BJ (cell line): ENCODE results near the gene ZDHHC5. TPM values are rescaled to one million over a fixed set of nuclear protein-coding genes. Genes with fewer than 3 reads are reported as not detected.
A peak's percentile ranks its signal among the peaks of the same experiment; 100 is the strongest.
"Not testable (repeated sequence)": the region's sequence is repeated elsewhere in the genome, so short reads cannot be mapped to it uniquely, and the experiment has no call there.

Experiments used
- CTCF ChIA-PET: fragments of 350-600 bp; formaldehyde crosslinking; extraction: SDS; loops from one replicate; lab custom pipeline; 2021; ENCODE audit warnings: antibody characterized with exemption, inconsistent platforms; lab: Yijun Ruan, JAX
- POLR2A ChIA-PET: fragments of 300-600 bp; sonication (Branson Sonifier 250); formaldehyde crosslinking; extraction: SDS; loops from one replicate; lab custom pipeline; 2021; ENCODE audit warnings: antibody characterized with exemption; lab: Charles Lee
- DNase-seq: peaks from one replicate; pipeline ENCODE4 v3.0.0-alpha.2; 2011; ENCODE audit warnings: low read depth
- H3K27me3 ChIP-seq: 2 replicates; pipeline ENCODE4 v1.6.0; 2011; ENCODE audit warnings: low read length; ENCODE audit not compliant: control insufficient read depth, insufficient read depth
- H3K36me3 ChIP-seq: 2 replicates; pipeline ENCODE4 v1.5.1; 2011; ENCODE audit warnings: low read length; ENCODE audit not compliant: control insufficient read depth, insufficient read depth
- H3K4me3 ChIP-seq: 2 replicates; pipeline ENCODE4 v1.5.1; 2011; ENCODE audit warnings: low read depth, mild to moderate bottlenecking, control low read depth, low read length
- polyA plus RNA-seq: library from polyadenylated mRNA; depleted of rRNA; stranded (reverse); fragments of >200 nt; gene quantifications from 2 replicates; pipeline ENCODE4 v1.2.3, GENCODE V29; 2011
- TF ChIP-seq, protein P1 (sequence below): IDR thresholded peaks from 2 replicates; pipeline ENCODE4 v1.5.1; 2011; ENCODE audit warnings: low read depth, mild to moderate bottlenecking, control low read depth, inconsistent platforms, low read length, moderate library complexity; ENCODE audit not compliant: insufficient read depth

The ZDHHC5 gene
- polyA plus RNA-seq, 1 experiment: 76.7 TPM

- TF ChIP-seq, protein P1, sequence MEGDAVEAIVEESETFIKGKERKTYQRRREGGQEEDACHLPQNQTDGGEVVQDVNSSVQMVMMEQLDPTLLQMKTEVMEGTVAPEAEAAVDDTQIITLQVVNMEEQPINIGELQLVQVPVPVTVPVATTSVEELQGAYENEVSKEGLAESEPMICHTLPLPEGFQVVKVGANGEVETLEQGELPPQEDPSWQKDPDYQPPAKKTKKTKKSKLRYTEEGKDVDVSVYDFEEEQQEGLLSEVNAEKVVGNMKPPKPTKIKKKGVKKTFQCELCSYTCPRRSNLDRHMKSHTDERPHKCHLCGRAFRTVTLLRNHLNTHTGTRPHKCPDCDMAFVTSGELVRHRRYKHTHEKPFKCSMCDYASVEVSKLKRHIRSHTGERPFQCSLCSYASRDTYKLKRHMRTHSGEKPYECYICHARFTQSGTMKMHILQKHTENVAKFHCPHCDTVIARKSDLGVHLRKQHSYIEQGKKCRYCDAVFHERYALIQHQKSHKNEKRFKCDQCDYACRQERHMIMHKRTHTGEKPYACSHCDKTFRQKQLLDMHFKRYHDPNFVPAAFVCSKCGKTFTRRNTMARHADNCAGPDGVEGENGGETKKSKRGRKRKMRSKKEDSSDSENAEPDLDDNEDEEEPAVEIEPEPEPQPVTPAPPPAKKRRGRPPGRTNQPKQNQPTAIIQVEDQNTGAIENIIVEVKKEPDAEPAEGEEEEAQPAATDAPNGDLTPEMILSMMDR: no peak
- POLR2A ChIA-PET: interaction anchor here (0.6 kb wide), 1 partner anchor 315 kb away, joined by 3 read pairs; the partner anchor contains the start of gene SSRP1
- DNase-seq: no peak
- CTCF ChIA-PET: interaction anchor here (2.1 to 2.8 kb wide), 2 partner anchors 82 to 157 kb away, joined by 9 to 12 read pairs; partner anchors contain the start of gene UBE2L6
- H3K36me3 ChIP-seq: no peaks in the 10 kb centered on the region
- peak within 1 kb of the TSS; percentile 41 for H3K4me3 ChIP-seq
- H3K27me3 ChIP-seq: no peaks in the 10 kb centered on the region; the same call in 1 of the 2 replicates
Measured at GRCh38 chr11:57649826-57650738, 17.8 kb upstream of the ZDHHC5 start, which contains the start of gene YPEL4. YPEL4 (minus strand) TSS chr11:57649912; CDS start chr11:57647107, 2,805 bp downstream.

GRCh38 chr11:57650739-57651090 is 17.2 kb upstream of the ZDHHC5 start:
- ChIA-PET CTCF (interaction anchor here (2.8 kb wide), 1 partner anchor 157 kb away, joined by 9 read pairs; no protein-coding TSS in a partner anchor), POLR2A (no interaction called here)
- no peak for DNase-seq
- no peaks in the 10 kb centered on the region; the same call in 1 of the 2 replicates for H3K27me3 ChIP-seq
- TF ChIP-seq, protein P1: no peak
- H3K4me3 ChIP-seq: no peak overlapping the region
- H3K36me3 ChIP-seq: no peaks in the 10 kb centered on the region

DNA sequence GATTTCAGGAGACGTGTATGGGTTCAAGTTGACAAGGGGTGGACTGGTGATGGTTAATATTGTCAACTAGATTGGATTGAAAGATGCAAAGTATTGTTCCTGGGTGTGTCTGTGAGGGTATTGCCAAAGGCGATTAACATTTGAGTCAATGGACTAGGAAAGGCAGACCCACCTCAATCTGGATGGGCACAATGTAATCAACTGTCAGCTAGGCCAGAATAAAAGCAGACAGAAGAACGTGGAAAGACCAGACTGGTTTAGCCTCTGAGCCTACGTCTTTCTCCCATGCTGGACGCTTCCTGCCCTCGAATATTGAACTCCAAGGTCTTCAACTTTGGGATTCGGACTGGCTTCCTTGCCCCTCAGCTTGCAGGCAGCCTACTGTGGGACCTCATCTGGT is 16.5 kb upstream of the ZDHHC5 start:
- POLR2A ChIA-PET: no interaction called here
- no peaks in the 10 kb centered on the region for H3K36me3 ChIP-seq
- CTCF ChIA-PET: interaction anchor here (0.9 to 1.7 kb wide), 2 partner anchors 10 to 84 kb away, joined by 4 to 6 read pairs; partner anchors contain the start of gene UBE2L6

DNA sequence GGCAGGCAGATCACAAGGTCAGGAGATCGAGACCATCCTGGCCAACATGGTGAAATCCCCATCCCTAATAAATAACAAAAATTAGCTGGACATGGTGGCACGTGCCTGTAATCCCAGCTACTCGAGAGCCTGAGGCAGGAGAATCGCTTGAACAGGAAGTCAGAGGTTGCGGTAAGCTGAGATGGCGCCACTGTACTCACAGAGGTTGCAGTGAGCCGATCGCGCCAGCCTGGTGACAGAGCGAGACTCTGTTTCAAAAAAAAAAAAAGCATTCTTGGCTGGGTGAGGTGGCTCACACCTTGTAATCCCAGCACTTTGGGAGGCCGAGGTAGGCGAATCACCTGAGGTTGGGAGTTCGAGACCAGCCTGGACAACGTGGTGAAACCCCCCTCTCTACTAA is 15.7 kb upstream of the ZDHHC5 start:
- DNase-seq, H3K36me3 ChIP-seq, POLR2A ChIA-PET, H3K4me3 ChIP-seq, H3K27me3 ChIP-seq: not testable (repeated sequence)
- CTCF ChIA-PET: interaction anchor here (0.9 to 1.7 kb wide), 2 partner anchors 11 to 85 kb away, joined by 4 to 6 read pairs; partner anchors contain the start of gene UBE2L6

More for the DNA sequence above, 16.5 kb upstream of the ZDHHC5 start:
- no peak overlapping the region for H3K4me3 ChIP-seq
- H3K27me3 ChIP-seq: no peaks in the 10 kb centered on the region; the same call in 1 of the 2 replicates
- TF ChIP-seq, protein P1: no peak
- no peak for DNase-seq

GRCh38 chr11:57652662-57653061 is 15.3 kb upstream of the ZDHHC5 start:
- Histone ChIP-seq H3K36me3 (no peaks in the 10 kb centered on the region), H3K4me3 (no peak overlapping the region), H3K27me3 (no peaks in the 10 kb centered on the region; the same call in 1 of the 2 replicates)
- DNase-seq: no peak
- POLR2A ChIA-PET: no interaction called here
- CTCF ChIA-PET: interaction anchor here (1.7 kb wide), 1 partner anchor 12 kb away, joined by 6 read pairs; no protein-coding TSS in a partner anchor
- TF ChIP-seq, protein P1: no peak
